GM10847 (cell line): ENCODE data around the gene CLEC4A.

ENCODE experiments used
- POLR2A ChIP-seq: IDR thresholded peaks from 2 replicates; pipeline ENCODE4 v1.6.1; 2011; ENCODE audit not compliant: insufficient read length; ENCODE audit errors: extremely low read depth

CLEC4A gene

DNA sequence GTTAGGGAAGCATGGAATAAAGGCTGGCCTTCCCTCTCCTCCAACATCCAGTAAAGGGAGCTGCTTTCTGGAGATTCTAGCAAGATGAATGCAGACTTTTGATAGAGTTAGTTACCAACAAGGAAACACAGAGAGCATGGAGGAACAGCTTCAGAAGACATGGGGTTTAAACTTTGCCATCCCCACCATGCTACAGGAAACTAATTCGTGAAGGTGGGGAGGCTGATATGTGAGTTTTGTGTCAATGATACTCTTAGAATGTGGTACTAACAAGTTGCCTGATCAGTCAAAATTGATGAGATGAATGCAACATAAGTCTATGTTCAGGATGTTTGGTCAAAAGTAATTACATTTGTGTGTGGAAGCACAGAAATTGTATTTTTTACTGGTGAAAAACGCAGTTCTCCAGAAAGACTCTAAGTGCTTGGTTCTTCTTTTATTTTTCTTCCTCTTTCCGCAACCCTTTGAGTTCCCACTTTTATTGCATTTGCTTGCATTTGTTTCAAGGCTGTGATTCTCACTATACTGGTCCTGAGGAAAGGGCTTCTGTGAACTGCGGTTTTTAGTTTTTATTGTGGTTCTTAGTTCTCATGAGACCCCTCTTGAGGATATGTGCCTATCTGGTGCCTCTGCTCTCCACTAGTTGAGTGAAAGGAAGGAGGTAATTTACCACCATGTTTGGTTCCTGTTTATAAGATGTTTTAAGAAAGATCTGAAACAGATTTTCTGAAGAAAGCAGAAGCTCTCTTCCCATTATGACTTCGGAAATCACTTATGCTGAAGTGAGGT is at the start of gene CLEC4A:
Gene CLEC4A, plus strand, starts transcription at position 494 of the 789 bp plus-strand sequence. Its CDS starts 262 bp downstream, at position 756.
- TF ChIP-seq POLR2A, result no peak

DNA sequence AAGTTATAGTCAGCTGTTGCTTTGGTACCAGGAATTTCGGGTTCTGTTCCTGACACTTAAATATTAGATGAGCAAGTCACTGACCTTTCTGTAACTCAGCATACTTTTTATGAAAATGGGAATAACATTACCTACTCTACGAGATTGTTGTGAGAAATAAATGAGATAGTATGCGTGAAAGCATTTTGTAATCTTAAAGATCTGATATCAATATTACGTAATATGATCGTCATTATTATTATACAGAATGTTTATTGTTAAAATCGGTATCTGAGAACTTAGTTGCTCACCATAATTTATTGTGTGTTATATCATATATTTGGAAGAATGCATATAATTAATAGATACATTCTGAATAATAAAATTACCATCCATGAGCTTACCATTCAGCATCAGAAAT is 47.5 kb upstream of the CLEC4A start:
- TF ChIP-seq POLR2A, result no peak

DNA sequence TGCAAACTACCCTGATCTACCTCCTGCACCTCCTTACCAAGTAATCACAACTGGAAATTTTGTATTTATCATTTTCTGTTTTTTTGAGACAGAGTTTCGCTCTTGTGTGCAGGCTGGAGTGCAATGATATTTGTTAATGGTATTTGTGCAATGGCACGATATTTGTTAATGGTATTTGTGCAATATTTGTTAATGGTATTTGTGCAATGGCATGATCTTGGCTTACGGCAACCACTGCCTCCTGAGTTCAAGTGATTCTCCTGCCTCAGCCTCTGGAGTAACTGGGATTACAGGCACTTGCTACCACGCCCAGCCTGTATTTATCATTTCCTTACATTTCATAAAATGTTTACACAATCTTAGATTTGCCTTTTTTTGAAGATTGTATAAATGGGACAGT is 47.1 kb upstream of the CLEC4A start:
- no peak for TF ChIP-seq POLR2A

DNA sequence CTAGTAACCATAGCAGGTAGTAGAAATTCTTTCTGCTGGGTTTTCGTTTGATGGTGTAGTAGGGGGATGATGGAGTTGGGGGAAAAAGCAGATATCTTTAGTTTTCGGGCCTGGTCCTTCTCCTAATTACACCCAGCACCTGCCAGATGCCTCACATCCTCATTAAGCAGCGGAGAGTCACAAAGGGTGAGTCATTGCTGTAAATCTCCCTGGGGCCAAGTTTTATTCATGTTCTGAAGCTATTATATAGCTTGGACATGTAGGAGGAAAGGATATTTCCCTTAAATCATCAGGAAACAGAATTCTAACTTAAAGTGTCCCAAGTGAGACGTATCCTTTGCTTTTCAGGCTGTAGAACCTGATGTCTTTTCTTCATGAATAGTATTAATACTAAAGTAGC is 46.2 kb upstream of the CLEC4A start:
- no peak for TF ChIP-seq POLR2A

DNA sequence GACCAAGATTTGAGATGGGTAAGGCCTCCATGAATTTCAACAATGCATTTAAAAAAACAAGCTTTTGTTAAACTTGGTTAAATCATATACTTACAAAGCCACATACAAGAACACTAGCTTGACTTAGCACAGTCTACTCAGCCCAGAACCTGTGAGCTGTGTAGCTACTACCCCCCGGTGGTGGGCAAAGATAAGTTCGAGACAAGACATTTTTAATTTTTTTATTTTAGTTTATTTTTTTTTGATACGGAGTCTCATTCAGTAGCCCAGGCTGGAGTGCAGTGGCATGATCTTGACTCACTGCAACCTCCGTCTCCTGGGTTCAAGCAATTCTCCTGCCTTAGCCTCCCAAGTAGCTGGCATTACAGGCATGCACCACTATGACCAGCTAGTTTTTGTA is 45.0 kb upstream of the CLEC4A start:
- no peak for TF ChIP-seq POLR2A

DNA sequence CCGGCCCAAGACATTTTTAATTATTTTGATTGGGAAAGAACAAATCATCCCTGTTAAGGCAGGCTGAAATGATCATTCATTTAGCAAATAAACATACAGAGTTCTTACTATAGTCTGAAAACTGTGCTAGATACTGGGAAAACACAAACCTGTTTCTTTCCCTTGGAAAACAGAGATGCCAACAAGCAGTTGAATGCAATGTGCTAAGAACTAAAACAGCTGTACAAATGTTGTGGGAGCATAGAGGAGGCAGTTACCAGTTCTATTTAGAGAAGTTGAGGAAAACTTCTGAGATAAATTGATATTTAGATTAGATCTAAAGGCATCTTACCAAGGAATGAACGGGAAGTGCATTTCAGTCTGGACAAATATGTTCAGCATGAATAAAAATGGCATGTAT is 44.5 kb upstream of the CLEC4A start:
- no peak for TF ChIP-seq POLR2A

DNA sequence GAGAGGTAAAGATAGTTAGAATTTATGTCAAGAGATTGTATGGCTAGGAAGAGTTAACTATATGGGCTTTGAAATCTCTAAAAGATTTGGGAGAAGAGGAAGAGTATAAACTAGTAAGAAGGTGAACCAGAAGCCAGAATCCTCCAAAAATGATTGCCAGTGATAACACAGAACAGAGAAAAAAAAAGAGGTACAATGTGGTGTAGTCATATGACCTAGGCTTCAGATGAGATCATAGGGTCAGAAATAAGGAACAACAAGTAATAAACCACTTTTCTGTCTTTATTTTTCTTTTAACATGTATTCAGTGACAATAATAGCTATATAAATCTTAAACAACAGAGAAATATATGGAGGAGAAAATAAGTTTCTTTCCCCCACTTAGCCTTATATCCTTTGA is 43.3 kb upstream of the CLEC4A start:
- no peak for TF ChIP-seq POLR2A

DNA sequence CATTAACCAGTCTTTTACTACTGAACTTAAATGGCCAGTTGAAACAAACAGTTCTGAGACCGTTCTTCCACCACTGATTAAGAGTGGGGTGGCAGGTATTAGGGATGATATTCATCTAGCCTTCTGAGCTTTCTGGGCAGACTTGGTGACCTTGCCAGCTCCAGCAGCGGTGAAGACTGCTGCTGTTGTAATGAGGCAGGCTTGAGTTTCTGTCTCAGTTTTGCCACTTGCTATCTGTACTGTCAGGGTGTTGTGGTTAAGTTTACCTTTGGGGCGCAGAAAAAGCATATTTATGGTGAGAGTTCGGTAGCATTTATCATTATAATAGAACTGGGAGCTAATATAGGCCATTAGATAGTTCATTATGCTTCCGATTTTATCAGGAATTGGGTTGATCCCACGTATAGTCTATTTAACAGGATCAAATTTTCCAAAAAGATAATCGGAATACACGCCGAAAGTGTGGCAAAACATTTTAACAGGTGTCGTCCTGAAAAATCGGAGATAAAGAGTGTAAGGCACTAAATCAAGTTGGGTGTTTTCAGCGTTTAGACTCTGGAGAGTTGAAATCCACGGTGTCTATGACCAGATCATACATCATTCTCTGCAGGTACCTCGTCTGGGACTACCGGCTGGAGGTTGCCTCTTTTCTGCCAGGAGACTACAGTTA is 42.0 kb upstream of the CLEC4A start:
- TF ChIP-seq POLR2A, result no peak

DNA sequence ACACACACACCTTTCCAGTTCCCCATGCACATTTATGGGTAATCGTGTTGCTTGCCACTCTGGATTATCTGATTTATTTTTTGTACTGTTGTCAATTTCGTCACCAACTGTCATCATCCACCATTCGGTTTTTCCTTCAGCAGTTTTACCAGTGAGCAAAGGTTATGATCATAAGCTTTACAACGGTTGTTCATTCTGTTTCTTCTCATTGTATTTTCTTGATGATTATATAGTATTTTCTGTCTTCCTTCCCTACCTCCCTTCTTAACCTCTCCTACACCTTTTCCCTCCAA is 40.7 kb upstream of the CLEC4A start:
- no peak for TF ChIP-seq POLR2A

DNA sequence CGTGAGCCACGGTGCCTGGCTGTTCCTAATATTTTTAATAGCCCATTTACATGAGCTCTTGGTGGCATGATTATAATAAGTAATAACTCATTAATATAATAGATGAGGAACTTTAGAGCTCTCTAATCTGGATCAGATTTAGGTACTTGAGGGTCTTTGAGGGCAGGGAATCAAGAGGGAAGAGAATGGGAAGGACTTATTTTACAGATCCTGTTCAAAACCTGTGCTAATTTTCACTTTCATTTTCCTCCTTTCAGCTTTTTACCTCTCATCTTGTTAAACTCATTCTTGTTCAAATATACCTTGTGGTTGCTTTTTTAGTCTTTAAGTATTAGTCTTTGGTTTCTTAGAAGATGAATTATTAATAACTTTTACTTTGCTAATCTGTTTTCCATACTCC is 35.8 kb upstream of the CLEC4A start:
- no peak for TF ChIP-seq POLR2A

DNA sequence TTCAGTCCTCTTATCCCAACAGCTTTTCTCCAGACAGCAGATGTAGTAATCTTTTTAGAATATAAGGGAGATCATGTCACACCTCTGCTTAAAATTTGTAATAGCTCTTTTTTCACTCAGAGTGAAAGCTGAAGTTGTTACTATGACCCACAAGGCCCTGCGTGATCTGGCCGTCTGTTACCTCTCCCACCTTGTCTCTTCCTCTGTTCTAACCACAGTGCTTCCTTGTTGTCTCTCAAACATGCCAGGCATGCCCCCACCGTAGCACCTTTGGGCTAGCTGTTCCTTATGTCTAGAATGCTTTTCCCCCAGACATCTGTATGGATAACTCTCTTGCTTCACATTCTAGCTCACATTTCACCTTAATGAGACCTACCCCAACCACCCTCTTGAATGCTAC is 34.8 kb upstream of the CLEC4A start:
- TF ChIP-seq POLR2A, result no peak

DNA sequence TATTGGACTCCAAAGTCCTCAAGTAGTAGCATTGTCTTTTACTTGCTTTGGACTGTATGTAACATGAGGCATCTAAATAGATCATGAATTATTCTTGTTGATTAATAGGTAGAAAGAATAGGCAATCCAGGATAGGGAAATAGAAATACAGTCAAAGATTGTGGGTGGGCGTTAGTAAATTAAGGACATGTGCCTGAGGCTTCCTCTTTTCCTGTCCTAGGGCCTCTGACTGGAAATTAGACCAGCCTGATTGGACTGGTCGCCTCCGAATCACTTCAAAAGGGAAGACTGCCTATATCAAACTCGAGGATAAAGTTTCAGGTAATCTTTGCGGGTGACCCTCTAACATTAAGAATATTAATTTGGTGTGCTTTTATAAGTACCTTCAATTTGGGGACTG is 33.7 kb upstream of the CLEC4A start:
- TF ChIP-seq POLR2A, result no peak

DNA sequence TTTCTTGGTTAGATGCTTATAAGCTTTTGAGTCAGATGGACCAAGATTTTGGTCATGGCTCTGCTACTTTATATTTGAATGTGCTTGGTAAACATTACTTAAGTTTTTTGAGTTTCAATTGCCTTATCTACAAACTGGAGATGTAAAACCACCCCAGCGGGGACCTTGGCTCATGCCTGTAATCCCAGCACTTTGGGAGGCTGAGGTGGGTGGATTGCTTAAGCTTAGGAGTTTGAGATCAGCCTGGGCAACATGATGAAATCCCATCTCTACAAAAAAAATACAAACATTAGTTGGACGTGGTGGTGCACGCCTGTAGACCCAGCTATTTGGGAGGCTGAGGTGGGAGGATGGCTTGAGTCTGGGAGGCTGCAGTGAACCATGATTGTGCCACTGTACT is 30.1 kb upstream of the CLEC4A start:
- TF ChIP-seq POLR2A, result no peak

DNA sequence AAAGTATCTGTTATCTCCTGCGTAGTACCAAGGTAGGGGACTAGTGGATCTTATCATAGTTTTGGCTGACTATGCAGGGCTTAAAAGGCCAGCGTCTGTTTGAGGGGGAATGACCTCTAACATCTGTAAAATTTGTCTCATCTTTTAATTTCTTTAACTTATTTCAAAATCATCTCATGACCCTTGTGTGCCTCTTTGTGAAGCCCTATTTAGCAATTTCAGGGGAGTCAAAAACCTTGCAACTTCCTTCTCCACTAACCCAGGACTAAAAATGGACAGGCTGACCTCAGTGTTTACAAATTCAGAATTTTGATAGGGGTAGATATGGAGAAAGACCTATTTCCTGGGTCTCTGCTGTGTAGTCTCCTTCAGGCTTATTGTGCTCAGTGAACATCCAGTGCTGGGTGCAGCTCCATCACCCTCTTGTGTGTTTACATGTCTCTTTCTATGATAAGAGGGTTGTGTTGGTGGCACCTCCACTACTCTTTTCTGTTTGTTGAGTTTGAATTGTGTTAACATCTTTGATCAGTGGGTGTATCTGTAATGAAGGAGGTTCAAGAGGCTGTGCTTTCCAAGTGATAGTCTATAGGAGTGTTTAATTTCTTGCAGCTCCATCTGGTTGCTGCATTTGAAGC is 27.0 kb upstream of the CLEC4A start:
- TF ChIP-seq POLR2A, result no peak

DNA sequence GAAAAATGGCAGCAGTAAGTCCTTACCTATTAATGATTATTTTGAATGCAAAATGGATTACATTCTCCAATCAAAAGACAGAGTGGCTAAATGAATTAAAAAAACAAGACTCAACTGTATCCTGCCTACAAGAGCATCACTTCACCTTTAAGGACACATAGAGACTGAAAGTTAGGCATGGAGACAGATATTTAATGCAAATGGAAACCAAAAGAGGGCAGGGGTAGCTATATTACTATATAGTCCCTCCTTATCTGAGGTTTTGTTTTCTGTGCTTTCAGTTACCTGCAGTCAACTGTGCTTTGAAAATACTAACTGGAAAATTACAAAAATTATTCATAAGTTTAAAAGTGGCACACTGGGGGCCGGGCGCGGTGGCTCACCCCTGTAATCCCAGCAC is 24.2 kb upstream of the CLEC4A start:
- no peak for TF ChIP-seq POLR2A

DNA sequence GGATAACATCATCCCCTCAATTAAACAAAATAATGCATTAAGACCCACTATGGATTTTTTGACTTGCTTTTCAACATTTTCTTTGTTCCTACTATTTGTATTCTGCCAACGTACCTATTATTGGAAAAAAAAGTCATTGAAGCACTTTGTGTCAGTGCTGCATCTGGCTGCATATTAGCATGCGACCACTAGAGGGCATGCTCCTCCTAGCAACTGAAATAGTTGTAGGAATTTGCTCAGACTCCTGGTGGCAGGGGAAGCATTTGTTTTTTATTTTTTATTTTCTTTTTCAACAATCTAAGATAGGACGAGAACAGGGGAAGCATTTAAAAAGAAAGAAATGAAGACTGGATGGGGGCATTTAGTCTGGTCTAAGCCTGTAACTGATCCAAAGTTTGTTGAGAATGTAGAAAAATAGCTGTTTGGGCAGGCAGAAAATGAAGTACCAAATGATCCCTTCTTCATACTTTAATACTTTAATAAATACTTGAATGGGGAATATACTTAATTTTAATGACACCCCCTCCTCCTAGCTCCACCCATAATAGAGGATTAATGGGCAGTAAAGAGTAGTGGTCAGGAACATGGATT is 14.5 kb upstream of the CLEC4A start:
- TF ChIP-seq POLR2A, result no peak
